H4 (cell line): ENCODE data around the gene HBG2. TPM values are rescaled to one million over a fixed set of nuclear protein-coding genes. Genes with fewer than 3 reads are reported as not detected.
"Not testable (repeated sequence)": the region's sequence is repeated elsewhere in the genome, so short reads cannot be mapped to it uniquely, and the experiment has no call there.

ENCODE experiments used
- DNase-seq: peaks from one replicate; pipeline ENCODE4 v3.0.0-alpha.2; 2015; ENCODE audit warnings: low spot score
- total RNA-seq: library from RNA; depleted of rRNA; stranded (reverse); fragments of >200 nt; shearing (Covaris generic); gene quantifications from 2 replicates; pipeline ENCODE4 v1.2.3, GENCODE V29; 2014

Gene HBG2
- total RNA-seq, 1 experiment from 2014 or later: 2.6 TPM

- DNase-seq: no peak
These were observed 27.0 kb upstream of the HBG2 start for GRCh38 chr11:5281596-5281995.

- DNase-seq: peak; percentile 98
These were observed 26.1 kb upstream of the HBG2 start for GRCh38 chr11:5280582-5281102.

DNA sequence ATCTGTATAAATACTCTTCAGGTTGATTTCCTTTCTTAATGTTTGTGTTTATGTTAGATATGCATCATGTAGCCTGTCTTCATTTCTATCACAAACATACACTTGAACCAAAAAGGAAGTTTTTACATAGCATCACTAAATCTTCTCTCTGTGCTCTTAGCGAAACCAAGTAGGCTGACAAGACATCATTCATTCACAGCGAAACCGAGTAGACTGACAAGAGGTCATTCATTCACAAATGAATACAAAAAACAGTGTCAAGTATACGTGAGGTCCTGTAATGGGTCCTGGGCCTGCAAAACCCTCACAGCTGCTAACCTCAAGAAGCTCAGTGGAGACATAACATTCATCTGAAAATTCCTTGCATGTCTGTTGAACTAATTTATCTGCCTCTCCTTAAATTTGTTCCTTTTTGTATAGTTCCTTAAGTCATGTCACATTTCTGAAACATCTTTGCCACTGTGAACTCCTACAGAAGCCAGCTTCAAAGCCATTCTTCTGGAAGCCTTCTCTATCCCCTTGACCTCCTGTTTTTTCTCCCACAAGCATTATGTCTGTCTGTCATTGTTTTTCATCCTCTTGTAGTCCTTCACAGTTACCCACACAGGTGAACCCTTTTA is 25.0 kb upstream of the HBG2 start:
- no peak for DNase-seq

DNA sequence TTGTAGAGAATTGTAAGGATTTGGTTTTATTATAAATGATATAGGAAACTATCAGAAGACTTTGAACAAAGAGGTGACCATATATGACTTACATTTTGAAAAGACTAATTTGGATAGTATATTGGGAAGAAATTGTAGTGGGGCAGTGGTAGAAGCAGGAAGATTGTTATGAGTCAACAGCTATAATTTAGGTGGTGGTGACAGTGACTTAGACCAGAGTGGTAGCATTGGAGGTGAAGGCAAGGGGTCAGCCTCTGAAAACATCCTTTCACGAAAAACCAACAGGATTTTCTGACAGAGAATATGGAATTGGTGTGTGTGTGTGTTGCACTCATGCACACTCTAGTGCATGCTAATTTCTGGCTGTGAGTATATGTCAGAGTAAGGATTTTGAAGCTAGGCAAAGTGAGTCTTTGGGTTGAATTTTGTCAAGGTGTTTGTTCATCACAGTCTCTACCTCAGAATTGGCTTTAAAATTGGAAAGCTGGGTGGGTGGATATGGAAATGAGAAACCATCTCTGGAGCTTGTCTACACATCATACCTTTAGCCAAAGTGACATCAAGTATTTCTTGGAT is 23.3 kb upstream of the HBG2 start:
- no peak for DNase-seq

- no peak for DNase-seq
These were observed 22.1 kb upstream of the HBG2 start for GRCh38 chr11:5276697-5277096.

DNA sequence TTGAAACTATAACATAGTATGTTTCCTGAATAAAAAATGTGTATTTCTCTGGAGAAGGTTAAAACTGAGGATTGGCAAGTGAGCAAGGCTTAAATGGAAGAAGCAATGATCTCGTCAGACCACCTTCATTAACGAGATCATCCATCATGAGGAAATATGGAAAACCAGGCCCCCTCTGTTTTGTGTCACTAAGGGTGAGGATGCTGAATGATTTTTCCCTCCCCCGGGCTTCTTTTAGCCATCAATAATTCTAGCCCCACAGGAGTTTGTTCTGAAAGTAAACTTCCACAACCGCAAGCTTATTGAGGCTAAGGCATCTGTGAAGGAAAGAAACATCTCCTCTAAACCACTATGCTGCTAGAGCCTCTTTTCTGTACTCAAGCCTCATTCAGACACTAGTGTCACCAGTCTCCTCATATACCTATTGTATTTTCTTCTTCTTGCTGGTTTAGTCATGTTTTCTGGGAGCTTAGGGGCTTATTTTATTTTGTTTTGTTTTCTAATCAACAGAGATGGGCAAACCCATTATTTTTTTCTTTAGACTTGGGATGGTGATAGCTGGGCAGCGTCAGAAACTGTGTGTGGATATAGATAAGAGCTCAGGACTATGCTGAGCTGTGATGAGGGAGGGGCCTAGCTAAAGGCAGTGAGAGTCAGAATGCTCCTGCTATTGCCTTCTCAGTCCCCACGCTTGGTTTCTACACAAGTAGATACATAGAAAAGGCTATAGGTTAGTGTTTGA is 21.0 kb upstream of the HBG2 start:
- DNase-seq: no peak

GRCh38 chr11:5274395-5274794 is 19.8 kb upstream of the HBG2 start:
- no peak for DNase-seq

DNA sequence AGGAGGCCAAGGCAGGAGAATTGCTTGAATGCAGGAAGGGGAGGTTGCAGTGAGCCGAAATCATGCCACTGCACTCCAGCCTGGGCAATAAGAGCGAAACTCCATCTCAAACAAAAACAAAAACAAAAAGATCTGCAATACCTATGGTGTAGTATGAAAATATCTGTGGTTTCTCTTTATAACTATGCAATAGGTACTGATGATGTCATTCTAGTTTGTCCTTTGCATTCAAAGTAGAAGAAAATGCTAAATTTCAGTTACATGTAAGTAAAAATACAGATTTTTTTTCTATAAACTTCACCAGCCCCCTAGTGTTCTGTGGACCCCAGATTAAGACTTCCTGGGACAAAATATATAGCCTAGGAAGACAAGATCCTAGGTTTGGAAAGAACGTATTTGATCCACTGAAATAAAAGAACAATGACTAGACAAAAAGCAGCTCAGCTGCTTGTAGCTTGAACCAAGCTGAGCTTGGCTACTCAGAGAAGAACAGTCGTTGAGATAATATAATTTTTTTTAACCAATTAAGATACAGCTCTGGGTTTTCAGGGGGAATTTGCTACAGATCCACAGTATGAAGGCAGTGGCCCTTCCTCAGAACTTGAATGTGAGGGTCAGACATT is 17.9 kb upstream of the HBG2 start:
- no peak for DNase-seq

DNA sequence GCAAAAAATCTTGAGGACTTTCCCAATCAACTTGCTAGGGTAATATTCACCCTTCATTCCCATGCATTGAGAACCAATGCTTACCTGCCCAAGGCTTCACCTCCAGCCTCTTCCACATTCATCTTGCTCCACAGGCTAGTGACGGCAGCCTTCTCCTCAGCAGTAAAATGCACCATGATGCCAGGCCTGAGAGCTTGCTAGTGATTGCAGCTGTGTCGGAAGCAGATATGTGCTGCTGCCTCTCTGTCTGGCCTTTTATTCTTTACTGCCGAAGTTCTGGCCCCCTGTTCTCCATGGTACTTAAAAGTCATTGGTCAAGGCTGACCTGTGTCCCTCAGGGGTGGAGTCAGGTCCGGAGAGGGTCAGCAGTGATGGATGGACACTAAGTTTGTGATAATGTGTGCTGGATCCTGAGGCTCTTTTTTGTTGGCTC is 15.2 kb upstream of the HBG2 start, which contains the start of gene HBE1:
Gene HBE1 (minus strand): TSS at position 231 of the 433 bp plus-strand sequence. CDS start 55 bp downstream, at position 176.
- DNase-seq: no peak

- no peak for DNase-seq
These were observed 12.5 kb upstream of the HBG2 start for GRCh38 chr11:5267033-5267563.

DNA sequence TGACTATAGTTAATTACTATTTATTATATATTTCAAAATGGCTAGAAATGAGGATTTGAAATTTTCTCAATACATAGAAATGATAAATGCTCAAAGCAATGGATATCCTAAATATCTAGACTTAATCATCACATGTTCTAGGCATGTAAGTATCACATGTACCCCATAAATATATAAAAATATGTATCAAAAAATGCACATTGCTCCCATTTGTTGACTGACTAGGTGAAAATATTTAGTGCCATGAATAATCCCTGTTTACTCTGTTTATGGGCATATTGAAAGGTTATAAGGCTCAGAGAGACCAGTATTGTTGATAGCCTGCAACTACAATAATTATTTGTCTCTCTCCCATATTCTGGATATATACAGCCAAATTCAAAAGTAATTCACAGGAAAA is 12.0 kb upstream of the HBG2 start:
- no peak for DNase-seq

GRCh38 chr11:5265832-5266231 is 11.3 kb upstream of the HBG2 start:
- DNase-seq: no peak

- no peak for DNase-seq
These were observed 4.1 kb upstream of the HBG2 start for GRCh38 chr11:5258543-5259262.

DNA sequence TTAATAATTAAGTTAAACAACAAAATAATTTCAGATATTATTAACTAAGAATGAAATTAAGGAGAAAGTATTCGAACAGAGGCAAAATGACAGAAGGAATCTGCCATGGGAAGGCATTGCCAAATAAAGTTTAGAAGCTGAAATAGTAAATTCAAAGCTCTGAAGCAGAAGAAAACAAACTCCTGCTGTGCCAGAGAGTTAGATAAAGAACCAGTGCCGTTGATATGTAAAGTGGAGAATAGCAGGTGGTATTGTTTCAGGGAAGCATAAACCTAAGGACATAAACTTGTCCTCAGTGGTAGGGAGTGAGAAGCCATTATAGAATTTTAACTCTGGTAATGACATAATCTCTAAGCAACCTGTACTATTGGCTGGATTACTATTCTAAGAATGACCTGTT is 2.7 kb upstream of the HBG2 start:
- no peak for DNase-seq

GRCh38 chr11:5254023-5254422 is 558 bp downstream of the HBG2 start:
- DNase-seq: not testable (repeated sequence)

GRCh38 chr11:5253440-5253839 is 1.1 kb downstream of the HBG2 start:
- not testable (repeated sequence) for DNase-seq

GRCh38 chr11:5252919-5253265 is 1.7 kb downstream of the HBG2 start:
- DNase-seq: no peak

GRCh38 chr11:5252192-5252918 is 2.2 kb downstream of the HBG2 start:
- no peak for DNase-seq

GRCh38 chr11:5251746-5252145 is 2.8 kb downstream of the HBG2 start:
- DNase-seq: no peak

- DNase-seq: no peak
These were observed 3.9 kb downstream of the HBG2 start for GRCh38 chr11:5250543-5251204.
